HG03442 (cell line): ENCODE measurements around the gene RAI1.
"Not testable (repeated sequence)": the region's sequence is repeated elsewhere in the genome, so short reads cannot be mapped to it uniquely, and the experiment has no call there.

Source experiments
- ATAC-seq: cut with Tn5 transposase; IDR thresholded peaks from one replicate; pipeline ENCODE4 v1.9.1; 2021; ENCODE audit warnings: mild to moderate bottlenecking, moderate library complexity; ENCODE audit not compliant: unreplicated experiment

The RAI1 gene

GRCh38 chr17:17681187-17681743 lies at the start of gene RAI1:
Gene RAI1, plus strand, starts transcription at chr17:17681458. Its CDS starts 111,491 bp downstream, at chr17:17792949.
- ATAC-seq = peak; percentile 50

- ATAC-seq = not testable (repeated sequence)
Measured at GRCh38 chr17:17632690-17633089, 48.6 kb upstream of the RAI1 start.

GRCh38 chr17:17633310-17633709 lies 47.9 kb upstream of the RAI1 start:
- no peak for ATAC-seq

- ATAC-seq = no peak
Measured at GRCh38 chr17:17635126-17635525, 46.1 kb upstream of the RAI1 start.

- ATAC-seq = not testable (repeated sequence)
Measured at GRCh38 chr17:17635537-17636271, 45.6 kb upstream of the RAI1 start.

GRCh38 chr17:17636272-17636885 lies 44.9 kb upstream of the RAI1 start:
- ATAC-seq = no peak

GRCh38 chr17:17638467-17638866 lies 42.8 kb upstream of the RAI1 start:
- ATAC-seq = no peak

- not testable (repeated sequence) for ATAC-seq
Measured at GRCh38 chr17:17639661-17640270, 41.5 kb upstream of the RAI1 start.

GRCh38 chr17:17641621-17642409 lies 39.4 kb upstream of the RAI1 start:
- no peak for ATAC-seq

GRCh38 chr17:17645148-17645547 lies 36.1 kb upstream of the RAI1 start:
- ATAC-seq = not testable (repeated sequence)

GRCh38 chr17:17645961-17646360 lies 35.3 kb upstream of the RAI1 start:
- no peak for ATAC-seq

GRCh38 chr17:17647524-17648178 lies 33.6 kb upstream of the RAI1 start:
- ATAC-seq = no peak

GRCh38 chr17:17648762-17649161 lies 32.5 kb upstream of the RAI1 start:
- ATAC-seq = no peak

GRCh38 chr17:17650959-17651358 lies 30.3 kb upstream of the RAI1 start:
- no peak for ATAC-seq

- ATAC-seq = no peak
Measured at GRCh38 chr17:17653343-17653742, 27.9 kb upstream of the RAI1 start.

GRCh38 chr17:17659340-17659739 lies 21.9 kb upstream of the RAI1 start:
- ATAC-seq = no peak

GRCh38 chr17:17661134-17661533 lies 20.1 kb upstream of the RAI1 start:
- no peak for ATAC-seq

- ATAC-seq = no peak
Measured at GRCh38 chr17:17661834-17662385, 19.3 kb upstream of the RAI1 start.

GRCh38 chr17:17663160-17664063 lies 17.8 kb upstream of the RAI1 start:
- ATAC-seq = peak; percentile 91
